H9 (cell line): Measurements from ENCODE around the gene OGFOD1. TPM values are rescaled to one million over a fixed set of nuclear protein-coding genes. Genes with fewer than 3 reads are reported as not detected.

Experiments
- DNase-seq: peaks from one replicate; pipeline ENCODE4 v3.0.0-alpha.2; 2017
- H2AFZ ChIP-seq: one replicate; pipeline ENCODE4 v1.6.1; 2013; ENCODE audit warnings: mild to moderate bottlenecking, low read length, control low read depth, moderate library complexity
- H2AK5ac ChIP-seq: 2 replicates; pipeline ENCODE4 v1.6.1; 2013; ENCODE audit warnings: low read length, control low read depth, mixed read lengths; ENCODE audit not compliant: insufficient read length
- H2BK120ac ChIP-seq: one replicate; pipeline ENCODE4 v1.6.1; 2013; ENCODE audit warnings: low read depth, mild to moderate bottlenecking, low read length, control low read depth, inconsistent platforms; ENCODE audit not compliant: poor library complexity, severe bottlenecking
- H2BK12ac ChIP-seq: 2 replicates; pipeline ENCODE4 v1.6.1; 2013; ENCODE audit warnings: low read length, control low read depth, mixed read lengths, low read depth; ENCODE audit not compliant: insufficient read length
- H2BK15ac ChIP-seq: 2 replicates; pipeline ENCODE4 v1.6.1; 2013; ENCODE audit warnings: low read depth, low read length, control low read depth
- H2BK20ac ChIP-seq: one replicate; pipeline ENCODE4 v1.6.1; 2013; ENCODE audit warnings: low read depth, mild to moderate bottlenecking, low read length, control low read depth, inconsistent platforms; ENCODE audit not compliant: poor library complexity, severe bottlenecking
- H2BK5ac ChIP-seq: 2 replicates; pipeline ENCODE4 v1.6.1; 2013; ENCODE audit warnings: low read length, control low read depth, mixed read lengths; ENCODE audit not compliant: insufficient read length
- H3K14ac ChIP-seq: 2 replicates; pipeline ENCODE4 v1.6.1; 2013; ENCODE audit warnings: low read length, control low read depth; ENCODE audit not compliant: insufficient read depth
- H3K18ac ChIP-seq: 2 replicates; pipeline ENCODE4 v1.6.1; 2013; ENCODE audit warnings: low read depth, mild to moderate bottlenecking, mixed read lengths, low read length, control low read depth; ENCODE audit not compliant: insufficient read length
- H3K23ac ChIP-seq: 2 replicates; pipeline ENCODE4 v1.6.1; 2013; ENCODE audit warnings: low read length, control low read depth, mixed read lengths, low read depth; ENCODE audit not compliant: insufficient read length
- H3K23me2 ChIP-seq: 2 replicates; pipeline ENCODE4 v1.6.1; 2013; ENCODE audit warnings: low read depth, mild to moderate bottlenecking, mixed read lengths, low read length, control low read depth; ENCODE audit not compliant: insufficient read length, poor library complexity, severe bottlenecking
- H3K27ac ChIP-seq: 2 replicates; pipeline ENCODE4 v1.5.1; 2013; ENCODE audit warnings: low read length, control low read depth, mixed read lengths, low read depth; ENCODE audit not compliant: insufficient read length
- H3K27me3 ChIP-seq: 2 replicates; pipeline ENCODE4 v1.6.1; 2013; ENCODE audit warnings: low read length, control low read depth, inconsistent platforms; ENCODE audit not compliant: insufficient read depth
- H3K4ac ChIP-seq: 2 replicates; pipeline ENCODE4 v1.6.1; 2013; ENCODE audit warnings: low read depth, mild to moderate bottlenecking, control low read depth, inconsistent platforms, low read length, moderate library complexity
- H3K4me1 ChIP-seq: 2 replicates; pipeline ENCODE4 v1.6.1; 2013; ENCODE audit warnings: low read length, control low read depth, inconsistent platforms; ENCODE audit not compliant: insufficient read depth
- H3K4me2 ChIP-seq: 2 replicates; pipeline ENCODE4 v1.6.1; 2013; ENCODE audit warnings: low read length, control low read depth, mixed read lengths; ENCODE audit not compliant: insufficient read length, insufficient read depth
- H3K56ac ChIP-seq: 2 replicates; pipeline ENCODE4 v1.6.1; 2013; ENCODE audit warnings: low read depth, mild to moderate bottlenecking, mixed read lengths, low read length, control low read depth; ENCODE audit not compliant: insufficient read length
- H3K79me1 ChIP-seq: 2 replicates; pipeline ENCODE4 v1.6.1; 2013; ENCODE audit warnings: low read depth, mild to moderate bottlenecking, moderate library complexity, low read length, control low read depth, inconsistent platforms; ENCODE audit not compliant: insufficient read depth, poor library complexity, severe bottlenecking
- H3K79me2 ChIP-seq: 2 replicates; pipeline ENCODE4 v1.6.1; 2013; ENCODE audit warnings: low read length, control low read depth, inconsistent platforms; ENCODE audit not compliant: insufficient read depth
- H3K9ac ChIP-seq: 2 replicates; pipeline ENCODE4 v1.6.1; 2013; ENCODE audit warnings: low read length, control low read depth, mixed read lengths; ENCODE audit not compliant: insufficient read length; ENCODE audit errors: extremely low read depth
- H3K9me3 ChIP-seq: one replicate; pipeline ENCODE4 v1.6.1; 2013; ENCODE audit warnings: low read depth, low read length, inconsistent platforms; ENCODE audit not compliant: control insufficient read depth
- H3T11ph ChIP-seq: one replicate; pipeline ENCODE4 v1.6.1; 2013; ENCODE audit warnings: mild to moderate bottlenecking, low read length, control low read depth, inconsistent platforms
- H4K20me1 ChIP-seq: one replicate; pipeline ENCODE4 v1.6.1; 2013; ENCODE audit not compliant: control insufficient read depth, insufficient read length, insufficient read depth
- H4K5ac ChIP-seq: 2 replicates; pipeline ENCODE4 v1.6.1; 2013; ENCODE audit warnings: low read depth, mild to moderate bottlenecking, mixed read lengths, low read length, control low read depth; ENCODE audit not compliant: insufficient read length
- H4K8ac ChIP-seq: replicated peaks from 2 replicates; pipeline ENCODE4 v1.6.1; 2013; ENCODE audit warnings: low read length, control low read depth, mixed read lengths, low read depth; ENCODE audit not compliant: insufficient read length
- H4K91ac ChIP-seq: 2 replicates; pipeline ENCODE4 v1.6.1; 2013; ENCODE audit warnings: low read depth, mild to moderate bottlenecking, moderate library complexity, mixed read lengths, low read length, control low read depth; ENCODE audit not compliant: insufficient read length
- H3K27ac Mint-ChIP-seq, 3 experiments: 2 replicates in 2 of 3; 3 replicates in 1 of 3; pipeline ENCODE4 v1.8.0; 2020 to 2021; ENCODE audit warnings: mixed read lengths in 3 of 3, mild to moderate bottlenecking in 1 of 3, moderate library complexity in 1 of 3
- H3K27me3 Mint-ChIP-seq: 2 replicates; pipeline ENCODE4 v1.8.0; 2021; ENCODE audit warnings: low read depth, mild to moderate bottlenecking, moderate library complexity, mixed read lengths
- H3K36me3 Mint-ChIP-seq, 3 experiments: 2 replicates in 2 of 3; 3 replicates in 1 of 3; pipeline ENCODE4 v1.8.0; 2020 to 2021; ENCODE audit warnings: low read depth in 3 of 3, mixed read lengths in 3 of 3; ENCODE audit not compliant: insufficient read depth in 1 of 3
- H3K4me1 Mint-ChIP-seq, 2 experiments: 2 replicates each; pipeline ENCODE4 v1.8.0; 2020; ENCODE audit warnings: mixed read lengths in 2 of 2
- H3K4me3 Mint-ChIP-seq, 2 experiments: 2 replicates in 1 of 2; 3 replicates in 1 of 2; pipeline ENCODE4 v1.8.0; 2020 to 2021; ENCODE audit warnings: mild to moderate bottlenecking in 2 of 2, mixed read lengths in 2 of 2, moderate library complexity in 1 of 2
- H3K9me3 Mint-ChIP-seq, 2 experiments: 2 replicates in 1 of 2; 3 replicates in 1 of 2; pipeline ENCODE4 v1.8.0; 2020; ENCODE audit warnings: mild to moderate bottlenecking in 2 of 2, mixed read lengths in 2 of 2, moderate library complexity in 1 of 2
- CTCF ChIP-seq: fragments of 200-600 bp; sonication (generic); conservative IDR thresholded peaks from 3 replicates; pipeline ENCODE4 v1.8.0; 2021; ENCODE audit warnings: antibody characterized with exemption, mild to moderate bottlenecking
- WGBS: extraction: QIAGEN DNeasy Blood & Tissue Kit; methylation state at CpG from one replicate; pipeline ENCODE4 v1.1.7; 2013; ENCODE audit warnings: missing lambda C conversion rate, low lambda C conversion rate, mixed read lengths; ENCODE audit not compliant: insufficient read length; ENCODE audit errors: extremely low coverage; 5-methylcytosine and 5-hydroxymethylcytosine counted together
- total RNA-seq: library from RNA; stranded (reverse); gene quantifications from 2 replicates; pipeline ENCODE4 v1.2.1, GENCODE V29; 2021

Gene OGFOD1
- total RNA-seq, 1 experiment from 2014 or later = 66.5 TPM

GRCh38 chr16:56466344-56466743, 15.0 kb downstream of the OGFOD1 start:
- Histone ChIP-seq H4K5ac (no peak overlapping the region), H2BK20ac (no peak overlapping the region), H3K9me3 (no peaks in the 10 kb centered on the region), H3K23me2 (no peaks in the 10 kb centered on the region), H3K18ac (no peak overlapping the region), H4K20me1 (no peaks in the 10 kb centered on the region), H3K23ac (no peak overlapping the region), H2BK5ac (no peak overlapping the region), H3K27ac (no peak overlapping the region), H3K4me1 (no peaks in the 10 kb centered on the region), H3K4ac (no peak overlapping the region), H3K79me1 (no peaks in the 10 kb centered on the region), H3K4me2 (no peak overlapping the region), H2BK120ac (no peak overlapping the region), H3T11ph (no peak overlapping the region), H3K9ac (no peak overlapping the region), H4K8ac (no peak overlapping the region), H3K14ac (no peak overlapping the region), H2BK15ac (no peak overlapping the region), H2BK12ac (no peak overlapping the region), H4K91ac (no peak overlapping the region), H2AFZ (no peak overlapping the region), H3K79me2 (no peaks in the 10 kb centered on the region), H2AK5ac (no peak overlapping the region), H3K27me3 (no peaks in the 10 kb centered on the region), H3K56ac (no peak overlapping the region)
- Mint-ChIP-seq H3K9me3 (no peaks in the 10 kb centered on the region), H3K27ac (no peak overlapping the region), H3K4me3 (no peak overlapping the region), H3K27me3 (no peaks in the 10 kb centered on the region), H3K4me1 (no peaks in the 10 kb centered on the region), H3K36me3 (peaks cover 37 to 92% (median 82%) of the 10 kb centered on the region in 3 experiments; a peak in 6 of 7 replicates)
- no peak for TF ChIP-seq CTCF
- DNase-seq = no peak
- WGBS = no CpG with 5 or more reads among the region's 2 CpGs
